K562 (cell line): Measurements from ENCODE around the gene NPDC1. TPM values are rescaled to one million over a fixed set of nuclear protein-coding genes. Genes with fewer than 3 reads are reported as not detected.

Experiments
- CCNT2 ChIP-seq: IDR thresholded peaks from 2 replicates; pipeline ENCODE4 v1.6.1; 2011; ENCODE audit warnings: borderline replicate concordance, low read depth, mild to moderate bottlenecking, moderate library complexity, mixed read lengths, low read length; ENCODE audit not compliant: insufficient read length; ENCODE audit errors: extremely low read depth
- DPF2 ChIP-seq: fragments of 450-650 bp; IDR thresholded peaks from 2 replicates; pipeline ENCODE4 v1.6.1; 2016
- E2F3 ChIP-seq: fragments of 250-450 bp; sonication (Bioruptor Pico); IDR thresholded peaks from 2 replicates; pipeline ENCODE4 v1.4.0; 2020; ENCODE audit warnings: mild to moderate bottlenecking
- RBFOX2 ChIP-seq: fragments of 200-400 bp; formaldehyde crosslinking; IDR thresholded peaks from 2 replicates; pipeline ENCODE4 v1.6.1; 2017; ENCODE audit warnings: low read depth, mild to moderate bottlenecking, low read length, moderate library complexity
- SIN3A ChIP-seq, 2 experiments: fragments of 150-350 bp in 1 of 2; IDR thresholded peaks; 2 replicates each; pipeline ENCODE4 v1.6.1; 2011 to 2016; ENCODE audit warnings: borderline replicate concordance in 2 of 2, low read depth in 2 of 2, low read length in 2 of 2, mild to moderate bottlenecking in 2 of 2, moderate library complexity in 2 of 2; ENCODE audit not compliant: control insufficient read depth in 1 of 2
- SIN3B ChIP-seq: fragments of 450-650 bp; IDR thresholded peaks from 2 replicates; pipeline ENCODE4 v1.6.1; 2017; ENCODE audit warnings: low read depth, mild to moderate bottlenecking, moderate library complexity
- XRCC5 ChIP-seq: fragments of 200-400 bp; formaldehyde crosslinking; IDR thresholded peaks from 2 replicates; pipeline ENCODE4 v1.6.1; 2017; ENCODE audit warnings: low read depth, mild to moderate bottlenecking, low read length
- ZC3H8 ChIP-seq: fragments of 450-650 bp; IDR thresholded peaks from 2 replicates; pipeline ENCODE4 v1.6.1; 2017
- ZFPM2 ChIP-seq: fragments of 250-450 bp; sonication (Bioruptor Pico); IDR thresholded peaks from 2 replicates; pipeline ENCODE4 v1.5.1; 2022; ENCODE audit warnings: mild to moderate bottlenecking
- ZNF551 ChIP-seq: fragments of 250-450 bp; sonication (Bioruptor Pico); IDR thresholded peaks from 2 replicates; pipeline ENCODE4 v1.5.0; 2021; ENCODE audit warnings: mild to moderate bottlenecking, moderate library complexity
- ZSCAN29 ChIP-seq: fragments of 450-650 bp; IDR thresholded peaks from 2 replicates; pipeline ENCODE4 v1.6.1; 2017
- polyA plus RNA-seq, 8 experiments: library from polyadenylated mRNA; depleted of rRNA in 4 of 8; stranded (reverse) in 5 of 8; unstranded in 3 of 8; fragments of >200 nt; fragmentation: Nextera tagmentation in 2 of 8; fragmentation: Illumina TruSeq in 1 of 8; extraction: Ambion mirVana in 2 of 8; extraction: Trizol in 1 of 8; gene quantifications; 2 replicates each; pipeline versions ENCODE4 v1.2.1 to v1.2.3, GENCODE V29; 2011 to 2014; ENCODE audit warnings: inconsistent platforms in 1 of 8, missing spikeins in 1 of 8
- total RNA-seq, 7 experiments: library from RNA; depleted of rRNA in 6 of 7; stranded (reverse); fragments of >200 nt in 6 of 7; fragmentation: Illumina TruSeq in 2 of 7; extraction: Trizol in 2 of 7; gene quantifications; 2 replicates each; pipeline versions ENCODE4 v1.2.1 to v1.2.3, GENCODE V29; 2011 to 2021; ENCODE audit warnings: low replicate concordance in 1 of 7
- TF ChIP-seq, protein P1 (sequence below): fragments of 200-800 bp; sonication (Bioruptor generic); IDR thresholded peaks from 2 replicates; pipeline ENCODE4 v1.6.1; 2017; ENCODE audit warnings: missing genetic modification characterization, missing compliant biosample characterization
- TF ChIP-seq, protein P2 (sequence below): sonication (generic); formaldehyde crosslinking; IDR thresholded peaks from 2 replicates; pipeline ENCODE4 v1.8.0; 2022; ENCODE audit warnings: mild to moderate bottlenecking, missing genetic modification reagents
- TF ChIP-seq, protein P3 (sequence below): sonication (generic); IDR thresholded peaks from 2 replicates; pipeline ENCODE4 v1.6.1; 2016
- TF ChIP-seq, protein P4 (sequence below): fragments of 250-450 bp; sonication (Bioruptor Pico); IDR thresholded peaks from 2 replicates; pipeline ENCODE4 v1.4.0; 2020; ENCODE audit warnings: mild to moderate bottlenecking, moderate library complexity
- TF ChIP-seq, protein P5 (sequence below), 2 experiments: fragments of 250-450 bp in 1 of 2; fragments of 450-650 bp in 1 of 2; sonication (Bioruptor Pico) in 1 of 2; IDR thresholded peaks; 2 replicates each; pipeline versions ENCODE4 v1.6.1 to v1.8.0; 2016 to 2021; ENCODE audit warnings: mild to moderate bottlenecking in 2 of 2, moderate library complexity in 2 of 2, missing compliant biosample characterization in 1 of 2, missing genetic modification characterization in 1 of 2
- TF ChIP-seq, protein P6 (sequence below): fragments of 450-650 bp; IDR thresholded peaks from 2 replicates; pipeline ENCODE4 v1.6.1; 2016; ENCODE audit warnings: borderline replicate concordance

Gene NPDC1
- total and polyA plus RNA-seq, 9 of the 15 experiments (the other 6 are each of a cell fraction or from before 2014, with no cell fraction given): 0.06 to 2.1 (median 0.53) TPM; not detected in 3

DNA sequence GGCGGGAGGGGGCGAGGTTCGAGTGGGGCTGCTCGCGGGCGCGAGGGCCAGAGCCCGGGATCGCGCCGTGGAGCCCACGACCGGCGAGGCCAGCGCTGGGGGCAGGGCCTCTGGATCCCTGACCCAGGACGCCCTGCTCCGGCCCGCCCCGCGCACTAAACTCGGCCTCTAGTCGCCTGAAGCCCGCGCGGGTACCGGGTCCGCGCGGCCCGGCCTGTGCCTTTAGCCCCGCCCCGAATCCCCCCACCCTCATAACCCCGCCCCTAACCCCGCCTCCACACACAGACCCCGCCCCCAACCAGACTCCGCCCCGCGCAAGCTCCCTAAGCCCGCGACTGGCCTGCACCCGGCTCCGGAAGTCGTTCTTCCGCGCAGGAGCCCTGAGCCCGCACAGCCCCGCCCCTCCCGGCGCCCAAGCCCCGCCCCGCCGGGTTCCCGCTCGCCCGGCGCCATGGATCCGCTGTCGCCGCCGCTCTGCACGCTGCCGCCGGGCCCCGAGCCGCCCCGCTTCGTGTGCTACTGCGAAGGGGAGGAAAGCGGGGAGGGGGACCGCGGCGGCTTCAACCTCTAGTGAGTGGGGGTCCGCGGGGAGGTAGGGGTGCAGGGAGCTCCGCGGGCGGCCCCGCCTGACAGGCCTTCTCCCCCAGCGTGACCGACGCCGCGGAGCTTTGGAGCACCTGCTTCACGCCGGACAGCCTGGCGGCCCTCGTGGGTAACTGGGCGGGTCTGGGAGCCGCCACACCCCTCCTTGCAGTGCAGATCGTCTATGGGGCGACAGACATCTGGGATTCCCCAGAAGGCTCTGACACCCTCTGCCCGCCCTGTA, 53.8 kb downstream of the NPDC1 start, which contains the start of gene PAXX (continued):
- TF ChIP-seq, protein P1, sequence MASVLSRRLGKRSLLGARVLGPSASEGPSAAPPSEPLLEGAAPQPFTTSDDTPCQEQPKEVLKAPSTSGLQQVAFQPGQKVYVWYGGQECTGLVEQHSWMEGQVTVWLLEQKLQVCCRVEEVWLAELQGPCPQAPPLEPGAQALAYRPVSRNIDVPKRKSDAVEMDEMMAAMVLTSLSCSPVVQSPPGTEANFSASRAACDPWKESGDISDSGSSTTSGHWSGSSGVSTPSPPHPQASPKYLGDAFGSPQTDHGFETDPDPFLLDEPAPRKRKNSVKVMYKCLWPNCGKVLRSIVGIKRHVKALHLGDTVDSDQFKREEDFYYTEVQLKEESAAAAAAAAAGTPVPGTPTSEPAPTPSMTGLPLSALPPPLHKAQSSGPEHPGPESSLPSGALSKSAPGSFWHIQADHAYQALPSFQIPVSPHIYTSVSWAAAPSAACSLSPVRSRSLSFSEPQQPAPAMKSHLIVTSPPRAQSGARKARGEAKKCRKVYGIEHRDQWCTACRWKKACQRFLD: 0 out of 2 replicates have a peak, but pooled peaks have one; percentile 19
- TF ChIP-seq ZNF551 (CRISPR knock-in tag) (no peak), SIN3A (IDR thresholded peaks at IDR 0.05; ENCODE audit: borderline replicate concordance in 2 of 2, control insufficient read depth in 1 of 2, low read depth in 2 of 2, low read length in 2 of 2) (peak; percentile 77 to 90; a peak in 3 of 4 replicates), RBFOX2 (peak; percentile 82), DPF2 (no peak), CCNT2 (peak; percentile 41), E2F3 (CRISPR knock-in tag) (peak; percentile 90), SIN3B (peak; percentile 61; the same call in 1 of the 2 replicates), XRCC5 (no peak), ZC3H8 (no peak), ZFPM2 (CRISPR knock-in tag) (no peak), ZSCAN29 (no peak)
- TF ChIP-seq, protein P2, sequence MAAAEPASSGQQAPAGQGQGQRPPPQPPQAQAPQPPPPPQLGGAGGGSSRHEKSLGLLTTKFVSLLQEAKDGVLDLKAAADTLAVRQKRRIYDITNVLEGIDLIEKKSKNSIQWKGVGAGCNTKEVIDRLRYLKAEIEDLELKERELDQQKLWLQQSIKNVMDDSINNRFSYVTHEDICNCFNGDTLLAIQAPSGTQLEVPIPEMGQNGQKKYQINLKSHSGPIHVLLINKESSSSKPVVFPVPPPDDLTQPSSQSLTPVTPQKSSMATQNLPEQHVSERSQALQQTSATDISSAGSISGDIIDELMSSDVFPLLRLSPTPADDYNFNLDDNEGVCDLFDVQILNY (CRISPR knock-in tag): peak; percentile 62; the same call in 1 of the 2 replicates
- TF ChIP-seq, protein P3, sequence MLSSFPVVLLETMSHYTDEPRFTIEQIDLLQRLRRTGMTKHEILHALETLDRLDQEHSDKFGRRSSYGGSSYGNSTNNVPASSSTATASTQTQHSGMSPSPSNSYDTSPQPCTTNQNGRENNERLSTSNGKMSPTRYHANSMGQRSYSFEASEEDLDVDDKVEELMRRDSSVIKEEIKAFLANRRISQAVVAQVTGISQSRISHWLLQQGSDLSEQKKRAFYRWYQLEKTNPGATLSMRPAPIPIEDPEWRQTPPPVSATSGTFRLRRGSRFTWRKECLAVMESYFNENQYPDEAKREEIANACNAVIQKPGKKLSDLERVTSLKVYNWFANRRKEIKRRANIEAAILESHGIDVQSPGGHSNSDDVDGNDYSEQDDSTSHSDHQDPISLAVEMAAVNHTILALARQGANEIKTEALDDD: no peak
- TF ChIP-seq, protein P4, sequence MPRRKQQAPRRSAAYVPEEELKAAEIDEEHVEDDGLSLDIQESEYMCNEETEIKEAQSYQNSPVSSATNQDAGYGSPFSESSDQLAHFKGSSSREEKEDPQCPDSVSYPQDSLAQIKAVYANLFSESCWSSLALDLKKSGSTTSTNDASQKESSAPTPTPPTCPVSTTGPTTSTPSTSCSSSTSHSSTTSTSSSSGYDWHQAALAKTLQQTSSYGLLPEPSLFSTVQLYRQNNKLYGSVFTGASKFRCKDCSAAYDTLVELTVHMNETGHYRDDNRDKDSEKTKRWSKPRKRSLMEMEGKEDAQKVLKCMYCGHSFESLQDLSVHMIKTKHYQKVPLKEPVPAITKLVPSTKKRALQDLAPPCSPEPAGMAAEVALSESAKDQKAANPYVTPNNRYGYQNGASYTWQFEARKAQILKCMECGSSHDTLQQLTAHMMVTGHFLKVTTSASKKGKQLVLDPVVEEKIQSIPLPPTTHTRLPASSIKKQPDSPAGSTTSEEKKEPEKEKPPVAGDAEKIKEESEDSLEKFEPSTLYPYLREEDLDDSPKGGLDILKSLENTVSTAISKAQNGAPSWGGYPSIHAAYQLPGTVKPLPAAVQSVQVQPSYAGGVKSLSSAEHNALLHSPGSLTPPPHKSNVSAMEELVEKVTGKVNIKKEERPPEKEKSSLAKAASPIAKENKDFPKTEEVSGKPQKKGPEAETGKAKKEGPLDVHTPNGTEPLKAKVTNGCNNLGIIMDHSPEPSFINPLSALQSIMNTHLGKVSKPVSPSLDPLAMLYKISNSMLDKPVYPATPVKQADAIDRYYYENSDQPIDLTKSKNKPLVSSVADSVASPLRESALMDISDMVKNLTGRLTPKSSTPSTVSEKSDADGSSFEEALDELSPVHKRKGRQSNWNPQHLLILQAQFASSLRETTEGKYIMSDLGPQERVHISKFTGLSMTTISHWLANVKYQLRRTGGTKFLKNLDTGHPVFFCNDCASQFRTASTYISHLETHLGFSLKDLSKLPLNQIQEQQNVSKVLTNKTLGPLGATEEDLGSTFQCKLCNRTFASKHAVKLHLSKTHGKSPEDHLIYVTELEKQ (CRISPR knock-in tag): no peak
- TF ChIP-seq, protein P5, sequence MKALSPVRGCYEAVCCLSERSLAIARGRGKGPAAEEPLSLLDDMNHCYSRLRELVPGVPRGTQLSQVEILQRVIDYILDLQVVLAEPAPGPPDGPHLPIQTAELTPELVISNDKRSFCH (CRISPR knock-in tag; IDR thresholded peaks at IDR 0.05): no peak
- TF ChIP-seq, protein P5 (tag; IDR thresholded peaks at IDR 0.05): 0 out of 2 replicates have a peak, but pooled peaks have one; percentile 31
- TF ChIP-seq, protein P6, sequence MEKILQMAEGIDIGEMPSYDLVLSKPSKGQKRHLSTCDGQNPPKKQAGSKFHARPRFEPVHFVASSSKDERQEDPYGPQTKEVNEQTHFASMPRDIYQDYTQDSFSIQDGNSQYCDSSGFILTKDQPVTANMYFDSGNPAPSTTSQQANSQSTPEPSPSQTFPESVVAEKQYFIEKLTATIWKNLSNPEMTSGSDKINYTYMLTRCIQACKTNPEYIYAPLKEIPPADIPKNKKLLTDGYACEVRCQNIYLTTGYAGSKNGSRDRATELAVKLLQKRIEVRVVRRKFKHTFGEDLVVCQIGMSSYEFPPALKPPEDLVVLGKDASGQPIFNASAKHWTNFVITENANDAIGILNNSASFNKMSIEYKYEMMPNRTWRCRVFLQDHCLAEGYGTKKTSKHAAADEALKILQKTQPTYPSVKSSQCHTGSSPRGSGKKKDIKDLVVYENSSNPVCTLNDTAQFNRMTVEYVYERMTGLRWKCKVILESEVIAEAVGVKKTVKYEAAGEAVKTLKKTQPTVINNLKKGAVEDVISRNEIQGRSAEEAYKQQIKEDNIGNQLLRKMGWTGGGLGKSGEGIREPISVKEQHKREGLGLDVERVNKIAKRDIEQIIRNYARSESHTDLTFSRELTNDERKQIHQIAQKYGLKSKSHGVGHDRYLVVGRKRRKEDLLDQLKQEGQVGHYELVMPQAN: peak; percentile 95; the same call in 1 of the 2 replicates
